GM21528 (cell line): ENCODE measurements around the gene SOD2.
"Not testable (repeated sequence)": the region's sequence is repeated elsewhere in the genome, so short reads cannot be mapped to it uniquely, and the experiment has no call there.

Experiments used
- ATAC-seq: cut with Tn5 transposase; IDR thresholded peaks from one replicate; pipeline ENCODE4 v1.9.1; 2021; ENCODE audit warnings: mild to moderate bottlenecking, moderate library complexity; ENCODE audit not compliant: unreplicated experiment, low FRiP score

SOD2 gene

DNA sequence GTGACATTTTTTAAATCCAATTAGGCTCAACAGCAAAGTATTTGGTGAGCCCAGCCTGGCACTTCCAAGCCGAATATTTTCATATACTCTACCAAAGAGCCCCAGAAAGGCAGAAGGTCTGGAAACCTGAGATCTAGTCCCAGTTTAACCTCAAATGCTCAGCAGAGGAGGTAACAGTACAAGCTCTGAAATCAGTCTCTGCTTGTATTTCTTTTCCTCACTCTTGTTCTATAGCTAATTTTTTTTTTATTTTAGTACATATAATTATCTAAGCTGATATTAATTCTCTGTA, 9.1 kb downstream of the SOD2 start:
- no peak for ATAC-seq

DNA sequence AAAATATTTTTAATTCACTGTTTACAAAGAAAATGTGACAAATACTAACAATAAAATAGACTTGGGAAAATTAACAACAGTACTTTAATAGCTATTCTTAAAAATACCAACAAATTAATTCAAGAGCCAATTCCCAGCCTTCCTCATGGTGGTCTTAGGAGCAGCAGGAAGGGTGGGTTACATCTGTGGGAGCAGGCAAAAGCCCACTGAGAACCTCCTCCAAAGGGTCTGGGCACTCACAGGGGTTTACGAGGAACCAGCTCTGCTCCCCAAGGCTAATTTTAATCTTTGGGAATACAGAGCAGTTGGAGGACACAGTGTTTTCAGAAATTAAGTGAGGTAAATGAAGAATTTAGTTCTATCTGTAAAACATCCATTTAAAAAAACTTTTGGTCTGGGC, 10.2 kb downstream of the SOD2 start:
- no peak for ATAC-seq

DNA sequence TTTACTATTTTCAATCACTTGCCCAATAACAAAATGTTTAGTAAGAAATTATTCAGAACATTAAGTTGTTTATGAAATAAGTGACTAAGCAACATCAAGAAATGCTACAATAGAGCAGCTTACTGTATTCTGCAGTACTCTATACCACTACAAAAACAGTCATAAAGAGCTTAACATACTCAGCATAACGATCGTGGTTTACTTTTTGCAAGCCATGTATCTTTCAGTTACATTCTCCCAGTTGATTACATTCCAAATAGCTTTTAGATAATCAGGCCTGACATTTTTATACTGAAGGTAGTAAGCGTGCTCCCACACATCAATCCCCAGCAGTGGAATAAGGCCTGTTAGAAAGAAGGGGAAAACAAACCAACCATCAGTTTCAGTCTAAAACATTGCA, 10.7 kb downstream of the SOD2 start:
- no peak for ATAC-seq

DNA sequence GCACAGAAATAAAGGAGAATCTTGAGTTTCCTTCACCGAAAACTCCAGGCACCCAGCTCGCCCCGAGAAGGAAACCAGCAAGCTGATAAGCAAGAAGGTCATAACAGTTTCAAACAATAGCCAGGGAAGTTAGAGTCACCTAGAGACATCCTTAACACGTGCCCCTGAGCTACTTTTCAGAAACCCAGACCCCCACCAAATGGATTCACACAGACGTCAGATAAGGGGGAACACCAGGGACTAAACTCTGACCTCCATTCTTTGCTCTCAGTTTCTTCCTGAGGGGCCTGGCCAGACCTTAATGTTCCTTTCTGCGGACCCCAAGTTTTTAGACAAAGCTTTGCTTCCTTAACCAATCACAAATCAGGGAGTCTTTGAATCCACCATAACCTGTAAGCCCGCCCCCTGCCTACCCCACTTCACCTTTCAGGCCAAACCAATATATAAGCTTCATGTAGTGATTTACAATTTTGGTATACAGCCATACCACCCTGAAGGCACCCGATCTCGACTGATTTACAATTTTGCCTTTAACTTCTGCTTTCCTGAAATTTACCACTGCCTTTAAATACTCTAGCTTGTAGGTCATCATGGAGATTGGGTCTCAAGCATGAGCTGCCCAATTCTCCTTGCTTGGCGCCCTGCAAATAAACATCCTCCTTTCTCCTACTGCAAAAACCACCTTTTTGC, 11.7 kb downstream of the SOD2 start:
- ATAC-seq, result no peak

DNA sequence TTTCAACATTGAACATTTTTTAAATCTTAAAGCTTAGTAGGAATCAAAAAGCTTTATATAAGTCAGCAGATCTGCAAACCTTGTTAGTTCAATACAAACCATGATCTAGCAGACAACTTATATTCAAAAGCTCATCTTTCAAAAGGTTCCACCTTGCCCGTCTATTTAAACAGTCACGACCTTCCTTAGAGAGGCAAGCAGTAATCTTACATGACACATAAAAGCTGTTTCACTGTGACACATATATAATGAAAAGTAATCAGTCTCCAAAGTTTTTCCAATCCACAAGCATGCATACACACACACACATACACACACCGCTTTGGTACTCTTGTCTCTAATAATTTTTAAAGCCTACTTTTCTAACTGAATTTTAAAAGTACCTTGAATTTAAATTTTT, 12.9 kb downstream of the SOD2 start:
- no peak for ATAC-seq

DNA sequence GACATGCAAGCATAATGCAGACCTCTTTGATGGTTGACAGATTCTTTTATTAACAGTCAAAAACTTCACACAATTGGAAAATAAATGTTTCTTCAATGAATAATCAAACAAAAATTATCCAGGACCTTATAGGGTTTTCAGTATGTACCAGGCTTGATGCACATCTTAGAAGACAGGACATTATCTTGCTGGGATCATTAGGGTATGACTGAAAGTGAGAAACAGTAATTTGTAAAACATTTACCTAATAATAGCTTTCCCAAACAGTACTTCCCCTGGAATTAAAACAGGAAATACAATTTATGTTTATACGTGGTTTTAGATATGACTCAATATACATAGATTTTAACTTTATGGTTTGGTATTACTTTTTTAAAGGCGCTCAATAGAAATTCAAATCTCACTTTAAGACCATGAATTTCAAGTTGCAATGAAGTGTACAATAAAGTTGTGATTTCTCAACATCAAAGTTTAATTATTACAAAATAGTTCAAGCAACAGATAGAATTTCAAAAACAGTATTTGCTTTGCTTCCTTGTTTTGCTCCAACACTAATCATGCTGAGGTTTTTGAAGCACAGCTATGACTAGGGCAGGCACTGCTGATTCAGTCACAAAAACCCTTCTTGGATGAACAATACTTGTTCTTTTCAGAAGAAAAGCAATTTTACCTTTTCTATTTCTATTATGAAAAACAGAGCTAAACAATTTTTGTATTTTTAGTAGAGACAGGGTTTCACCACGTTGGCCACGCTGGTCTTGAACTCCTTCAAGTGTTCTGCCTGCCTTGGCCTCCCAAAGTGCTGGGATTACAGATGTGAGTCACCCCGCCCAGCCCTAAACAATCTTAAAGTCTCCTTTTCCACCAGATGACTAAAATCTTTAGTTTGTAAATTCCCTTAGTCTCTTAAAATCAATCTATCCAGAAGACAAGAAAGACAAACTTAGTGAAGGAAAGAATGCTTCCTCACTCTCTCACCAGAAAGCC, 13.7 kb downstream of the SOD2 start:
- no peak for ATAC-seq

DNA sequence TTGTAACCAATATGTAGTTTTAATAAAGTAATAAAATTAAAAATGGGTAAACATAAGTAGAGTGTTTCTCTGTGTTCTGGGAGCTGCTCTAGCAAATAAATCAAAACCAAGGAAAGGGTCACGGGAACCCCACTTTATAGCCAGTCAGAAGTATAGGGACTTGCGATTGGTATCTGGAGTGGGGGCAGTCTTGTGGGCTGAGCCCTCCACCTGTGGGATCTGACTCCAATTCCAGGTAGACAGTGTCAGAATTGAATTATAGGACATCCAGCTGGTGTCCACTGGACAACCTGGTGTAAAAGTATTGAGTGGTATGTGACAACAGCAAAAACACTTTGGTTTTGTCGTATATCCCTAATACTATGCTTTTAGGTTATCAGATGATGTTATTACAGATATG, 14.5 kb downstream of the SOD2 start:
- ATAC-seq, result no peak

DNA sequence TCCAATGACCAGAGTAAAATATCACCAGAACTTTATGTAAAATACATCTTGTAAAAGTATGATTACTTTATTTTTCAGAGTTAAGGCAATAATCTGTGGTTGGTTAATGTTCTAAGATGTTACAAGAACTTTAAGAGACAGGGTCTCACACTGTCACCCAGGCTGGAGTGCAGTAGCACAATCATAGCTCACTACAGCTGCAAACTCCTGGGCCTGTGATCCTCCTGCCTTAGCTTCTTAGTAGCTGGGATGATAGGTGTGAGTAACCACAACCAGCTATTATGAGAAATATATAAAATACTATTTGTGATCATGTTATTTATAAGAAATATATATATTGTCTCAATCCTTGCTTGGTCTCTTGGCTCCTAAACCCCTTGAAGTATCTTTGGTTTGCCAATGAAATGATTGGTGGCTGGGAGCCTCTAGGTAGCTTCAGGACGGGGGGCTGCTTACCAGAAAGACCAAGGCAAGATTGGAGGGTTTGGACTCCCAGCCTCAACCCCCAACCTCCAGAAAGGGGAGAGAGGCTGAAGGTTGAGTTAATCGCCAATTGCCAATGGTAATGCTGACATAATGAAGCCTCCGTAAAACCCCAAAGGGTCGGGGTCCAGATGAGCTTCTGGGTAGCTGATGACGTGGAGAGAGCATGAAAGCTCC, 15.4 kb downstream of the SOD2 start:
- ATAC-seq, result no peak

DNA sequence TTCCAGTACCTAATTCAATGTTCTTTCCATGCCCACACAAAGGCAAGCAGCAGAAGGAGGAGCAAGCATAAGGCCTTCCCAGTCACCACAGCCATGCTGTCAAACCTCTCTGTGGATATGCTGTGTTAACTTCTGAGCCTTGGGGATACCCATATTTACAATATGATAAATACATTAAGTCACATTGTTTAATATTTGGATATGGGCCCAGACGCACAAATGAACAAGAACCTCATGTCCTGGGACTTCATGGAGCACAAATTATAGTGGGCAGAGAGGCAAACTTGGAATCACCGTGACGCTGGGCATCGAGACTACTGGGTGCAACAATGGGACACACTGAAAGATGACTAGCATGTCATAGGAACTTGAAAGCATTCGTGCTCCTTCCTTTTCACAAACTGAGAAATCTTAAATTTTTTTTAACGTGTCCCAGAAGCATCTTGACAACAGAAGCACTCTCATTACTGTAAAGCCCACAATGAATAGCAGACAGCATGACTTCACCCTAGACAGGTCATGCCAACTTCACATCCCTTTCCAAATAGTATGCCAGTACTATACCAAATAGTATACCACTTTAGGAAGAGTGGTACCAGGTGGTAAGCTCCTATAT, 16.0 kb downstream of the SOD2 start:
- ATAC-seq, result no peak

DNA sequence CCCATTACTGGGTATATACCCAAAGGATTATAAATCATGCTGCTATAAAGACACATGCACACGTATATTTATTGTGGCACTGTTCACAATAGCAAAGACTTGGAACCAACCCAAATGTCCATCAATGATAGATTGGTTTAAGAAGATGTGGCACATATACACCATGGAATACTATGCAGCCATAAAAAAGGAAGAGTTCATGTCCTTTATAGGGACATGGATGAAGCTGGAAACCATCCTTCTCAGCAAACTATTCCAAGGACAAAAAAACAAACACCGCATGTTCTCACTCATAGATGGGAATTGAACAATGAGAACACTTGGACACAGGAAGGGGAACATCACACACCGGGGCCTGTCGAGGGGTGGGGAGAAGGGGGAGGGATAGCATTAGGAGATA, 16.8 kb downstream of the SOD2 start:
- not testable (repeated sequence) for ATAC-seq

DNA sequence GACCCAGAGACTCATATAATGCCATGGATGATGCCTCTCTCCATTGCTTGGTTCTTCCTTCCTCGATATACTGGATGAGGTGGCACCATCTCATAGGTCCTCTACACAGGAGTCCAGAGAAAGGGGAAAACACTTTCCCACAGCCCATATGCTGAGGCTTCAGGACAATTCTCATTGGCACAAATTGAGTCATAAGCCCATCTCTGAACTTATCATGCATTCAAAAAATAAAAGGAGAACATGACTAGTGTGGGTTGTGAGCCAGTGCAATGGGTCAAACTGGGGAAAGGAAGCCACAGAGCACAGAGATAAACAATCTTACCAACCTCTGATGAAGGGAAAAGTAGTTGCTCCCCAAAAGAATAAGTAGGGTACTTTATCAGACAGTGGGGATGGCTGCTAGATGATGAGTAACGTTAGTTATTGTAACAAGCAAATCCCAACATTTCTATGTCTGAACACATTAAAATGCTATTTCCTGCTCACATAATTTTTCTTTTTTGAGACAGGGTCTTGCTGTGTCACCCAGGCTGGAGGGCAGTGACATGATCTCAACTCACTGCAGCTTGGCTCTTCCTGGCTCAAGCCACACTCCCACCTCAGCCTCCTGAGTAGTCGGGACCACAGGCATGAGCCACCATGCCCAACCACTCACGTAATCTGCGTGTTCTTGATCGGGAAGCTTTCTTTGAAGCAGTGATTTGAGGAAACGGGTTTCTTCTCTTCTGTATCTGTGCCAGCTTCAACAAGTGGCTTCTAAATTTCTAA, 27.0 kb downstream of the SOD2 start:
- no peak for ATAC-seq

DNA sequence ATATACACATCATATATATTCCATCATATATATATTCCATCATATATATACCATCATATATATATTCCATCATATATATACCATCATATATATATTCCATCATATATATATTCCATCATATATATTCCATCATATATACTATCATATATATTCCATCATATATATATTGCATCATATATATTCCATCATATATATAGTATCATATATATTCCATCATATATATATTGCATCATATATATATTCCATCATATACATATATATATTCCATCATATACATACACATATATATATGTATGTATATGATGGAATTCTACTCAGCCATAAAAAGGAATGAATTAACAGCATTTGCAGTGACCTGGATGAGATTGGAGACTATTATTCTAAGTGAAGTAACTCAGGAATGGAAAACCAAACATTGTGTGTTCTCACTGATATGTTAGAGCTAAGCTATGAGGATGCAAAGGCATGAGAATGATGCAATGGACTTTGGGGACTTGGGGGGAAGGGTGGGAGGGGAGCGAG, 29.6 kb downstream of the SOD2 start:
- not testable (repeated sequence) for ATAC-seq

DNA sequence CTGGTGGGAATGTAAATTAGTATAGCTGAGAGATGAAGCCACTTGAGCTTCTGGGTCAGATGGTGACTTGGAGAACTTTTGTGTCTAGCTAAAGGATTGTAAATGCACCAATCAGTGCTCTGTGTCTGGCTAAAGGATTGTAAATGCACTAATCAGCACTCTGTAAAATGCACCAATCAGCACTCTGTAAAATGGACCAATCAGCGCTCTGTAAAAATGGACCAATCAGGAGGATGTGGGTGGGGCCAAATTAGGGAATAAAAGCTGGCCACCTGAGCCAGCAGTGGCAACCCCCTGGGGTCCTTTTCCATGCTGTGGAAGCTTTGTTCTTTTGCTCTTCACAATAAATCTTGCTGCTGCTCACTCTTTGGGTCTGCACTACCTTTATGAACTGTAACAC, 31.1 kb downstream of the SOD2 start:
- not testable (repeated sequence) for ATAC-seq

DNA sequence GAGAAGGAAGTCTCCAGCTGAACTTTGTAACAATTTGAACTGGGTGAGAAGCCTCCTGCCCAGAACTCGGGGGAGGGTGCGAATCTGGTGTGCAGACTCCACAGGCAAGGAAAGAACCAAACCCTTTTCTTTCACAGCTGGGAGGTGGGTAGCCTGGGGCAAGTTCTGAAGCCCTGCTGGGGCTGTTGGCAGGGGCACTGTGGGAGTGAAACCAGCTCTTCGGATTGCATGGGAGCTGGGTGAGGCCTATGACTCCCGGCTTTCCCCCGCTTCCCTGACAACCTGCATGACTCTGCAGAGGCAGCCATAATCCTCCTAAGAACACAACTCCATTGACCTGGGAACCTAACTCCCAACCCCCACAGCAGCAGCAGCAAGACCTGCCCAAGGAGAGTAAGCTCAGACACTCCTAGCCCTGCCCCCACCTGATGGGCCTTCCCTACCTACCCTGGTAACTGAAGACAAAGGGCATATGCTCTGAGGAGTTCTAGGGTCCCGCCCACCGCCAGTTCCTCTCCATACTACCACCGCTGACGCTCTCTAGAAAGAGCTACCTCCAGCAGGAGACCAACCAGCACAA, 37.5 kb downstream of the SOD2 start:
- no peak for ATAC-seq

DNA sequence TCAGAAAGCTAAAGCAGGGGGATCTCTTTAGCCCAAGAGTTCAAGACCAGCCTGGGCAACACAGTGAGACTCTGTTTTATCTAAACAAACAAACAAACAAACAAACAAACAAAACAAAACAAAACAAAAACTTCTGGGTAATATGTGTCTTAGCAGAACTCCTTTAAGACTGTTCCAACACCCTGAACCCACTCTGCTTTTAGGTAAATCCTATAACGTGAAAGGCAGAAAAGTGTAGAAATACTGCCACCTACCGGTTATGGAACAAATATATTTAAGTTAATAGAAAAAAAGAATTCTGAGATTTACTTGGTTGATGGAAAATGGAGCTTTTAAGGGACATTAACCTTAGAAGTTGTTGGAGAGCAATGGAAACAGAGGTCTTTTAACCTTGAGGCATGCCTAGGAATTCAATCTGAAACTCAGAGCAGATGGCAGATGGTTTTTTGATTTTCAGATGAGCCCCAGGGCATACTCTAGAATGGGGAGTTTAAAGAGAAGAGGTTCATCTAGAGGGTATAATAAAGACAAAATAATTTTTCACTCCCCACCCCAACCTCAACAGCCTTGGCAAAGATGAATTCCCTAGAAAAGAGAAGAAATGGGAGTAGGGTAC, 38.5 kb downstream of the SOD2 start:
- no peak for ATAC-seq

DNA sequence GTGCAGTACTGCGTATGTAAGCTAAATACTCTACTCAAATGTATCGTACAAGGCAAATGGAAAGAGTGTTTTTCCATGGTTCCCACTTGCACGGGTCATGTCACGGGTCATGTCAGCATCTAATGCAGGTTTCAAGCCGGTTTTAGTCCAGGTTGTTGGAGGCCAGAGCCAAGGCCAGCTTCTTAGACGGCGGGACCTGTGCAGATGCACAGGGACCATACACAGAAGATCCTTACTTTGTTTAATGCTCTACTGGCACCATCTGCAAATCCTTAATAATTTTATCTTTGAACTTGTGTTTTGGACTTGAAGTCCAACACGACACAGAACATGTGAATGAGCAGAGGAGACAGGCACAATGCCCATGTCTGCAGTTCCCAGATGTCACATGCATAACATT, 42.7 kb downstream of the SOD2 start:
- no peak for ATAC-seq

DNA sequence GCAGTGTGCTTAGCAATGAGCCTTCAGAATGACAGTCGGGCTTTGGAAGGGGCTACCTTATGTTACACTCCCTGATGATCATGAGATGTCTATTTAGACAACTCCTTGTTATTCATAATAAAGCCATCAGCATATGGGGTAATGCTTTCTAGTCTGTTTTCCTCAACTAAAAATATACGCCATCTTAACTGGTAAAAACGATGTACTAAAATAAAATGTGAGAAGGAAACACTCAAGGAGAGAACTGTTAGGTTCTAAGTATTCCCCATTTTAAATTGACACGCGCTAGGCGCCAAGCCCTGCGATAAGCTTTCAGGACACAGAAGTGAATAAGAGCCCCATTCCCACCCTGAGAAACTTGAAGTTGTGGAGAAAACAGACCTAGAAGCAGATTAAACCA, 43.6 kb downstream of the SOD2 start:
- ATAC-seq, result no peak

DNA sequence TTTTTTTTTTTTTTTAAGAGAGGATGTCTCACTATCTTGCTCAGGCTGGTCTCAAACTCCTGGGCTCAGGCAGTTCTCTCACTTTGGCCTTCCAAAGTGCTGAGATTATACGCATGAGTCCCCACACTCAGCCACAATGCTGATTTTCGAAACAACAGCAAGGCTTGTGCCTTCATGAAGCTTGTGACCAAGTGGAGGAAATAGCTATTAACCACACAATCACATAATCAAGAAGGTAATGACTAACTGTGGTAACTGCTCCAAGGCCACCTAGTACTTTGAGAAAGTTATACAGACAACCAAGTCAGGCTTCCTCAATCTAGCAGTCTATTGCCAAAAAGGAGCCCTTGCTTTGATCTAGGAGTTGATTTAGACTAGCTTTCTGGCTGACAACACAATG, 46.3 kb downstream of the SOD2 start:
- peak; percentile 96 for ATAC-seq

DNA sequence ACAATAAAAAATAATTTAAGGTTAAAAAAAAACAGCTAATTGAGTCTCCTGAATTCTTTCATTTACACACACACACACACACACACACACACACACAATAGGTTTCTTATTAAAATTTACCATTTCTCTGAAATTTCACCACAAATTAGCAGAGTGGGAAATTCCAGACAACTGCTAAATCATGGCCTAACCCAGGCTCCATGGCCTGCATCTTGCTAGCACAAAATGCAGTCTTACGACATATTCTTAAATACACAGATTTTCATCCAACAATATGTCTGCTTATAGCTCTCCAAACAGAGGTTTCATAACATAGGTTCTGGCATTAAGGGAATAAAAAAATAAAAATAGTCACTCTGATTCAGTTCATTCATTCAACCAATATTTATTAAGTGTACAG, 46.9 kb downstream of the SOD2 start:
- ATAC-seq, result no peak
